H1 (cell line): Measurements from ENCODE around the gene STIL. TPM values are rescaled to one million over a fixed set of nuclear protein-coding genes. Genes with fewer than 3 reads are reported as not detected.

Experiments
- CTCF ChIA-PET: fragments of 300-600 bp; sonication (Branson Sonifier 250); formaldehyde crosslinking; loops from one replicate; lab custom pipeline; 2021; ENCODE audit not compliant: partially characterized antibody; lab: Charles Lee
- POLR2A ChIA-PET: fragments of 300-600 bp; sonication (Branson Sonifier 250); formaldehyde crosslinking; loops from one replicate; lab custom pipeline; 2021; ENCODE audit warnings: inconsistent platforms; ENCODE audit not compliant: partially characterized antibody; lab: Charles Lee
- DNase-seq, 2 experiments: peaks; one replicate each; pipeline versions ENCODE4 v3.0.0 to v3.0.0-alpha.2; 2010 to 2022; ENCODE audit warnings: low spot score in 2 of 2, low read depth in 1 of 2, mixed read lengths in 1 of 2
- FAIRE-seq: peaks from 2 replicates; lab custom pipeline; 2011; peaks lifted over from hg19 to GRCh38; lab: Jason Lieb, UNC
- H2AFZ ChIP-seq: 2 replicates; pipeline ENCODE4 v1.8.1; 2012; ENCODE audit warnings: low read length, inconsistent platforms
- H2AK5ac ChIP-seq: 2 replicates; pipeline ENCODE4 v1.6.1; 2013; ENCODE audit warnings: low read depth, low read length
- H2BK120ac ChIP-seq: replicated peaks from 2 replicates; pipeline ENCODE3; 2013; ENCODE audit warnings: low read depth, low read length, inconsistent platforms
- H2BK12ac ChIP-seq: 2 replicates; pipeline ENCODE4 v1.6.1; 2013; ENCODE audit warnings: low read depth, low read length
- H2BK15ac ChIP-seq: 2 replicates; pipeline ENCODE4 v1.6.1; 2013; ENCODE audit warnings: low read length
- H2BK20ac ChIP-seq: 2 replicates; pipeline ENCODE4 v1.6.1; 2013; ENCODE audit warnings: low read length
- H2BK5ac ChIP-seq: 2 replicates; pipeline ENCODE4 v1.6.1; 2013; ENCODE audit warnings: low read depth, low read length
- H3K14ac ChIP-seq: 2 replicates; pipeline ENCODE4 v1.6.1; 2013; ENCODE audit warnings: inconsistent platforms; ENCODE audit not compliant: insufficient read length
- H3K18ac ChIP-seq: 2 replicates; pipeline ENCODE4 v1.6.1; 2013; ENCODE audit warnings: low read length; ENCODE audit errors: extremely low read depth
- H3K23ac ChIP-seq: 2 replicates; pipeline ENCODE4 v1.6.1; 2013; ENCODE audit warnings: inconsistent platforms; ENCODE audit not compliant: insufficient read length
- H3K23me2 ChIP-seq: 2 replicates; pipeline ENCODE4 v1.6.1; 2013; ENCODE audit warnings: low read depth, low read length
- H3K27ac ChIP-seq: 2 replicates; pipeline ENCODE4 v1.6.1; 2011; ENCODE audit warnings: low read depth, low read length, inconsistent platforms
- H3K27me3 ChIP-seq, 4 experiments: replicated peaks in 1 of 4; 1 replicate in 1 of 4; 2 replicates in 3 of 4; pipeline versions ENCODE4 v1.6.1 to v1.8.1; 2011 to 2013; ENCODE audit warnings: low read length in 3 of 4, mild to moderate bottlenecking in 3 of 4, inconsistent platforms in 2 of 4, mixed read lengths in 2 of 4, moderate library complexity in 1 of 4; ENCODE audit not compliant: control insufficient read depth in 3 of 4, insufficient read depth in 3 of 4; ENCODE audit errors: extremely low read depth in 1 of 4
- H3K36me3 ChIP-seq, 4 experiments: 2 replicates each; pipeline versions ENCODE4 v1.6.1 to v1.8.1; 2011 to 2013; ENCODE audit warnings: mild to moderate bottlenecking in 4 of 4, low read length in 3 of 4, moderate library complexity in 2 of 4, control low read depth in 1 of 4, inconsistent platforms in 1 of 4; ENCODE audit not compliant: insufficient read depth in 4 of 4, control insufficient read depth in 2 of 4
- H3K4ac ChIP-seq: replicated peaks from 2 replicates; pipeline ENCODE3; 2013; ENCODE audit warnings: low read length, low read depth, mixed read lengths, inconsistent platforms; ENCODE audit not compliant: insufficient read length
- H3K4me1 ChIP-seq, 4 experiments: replicated peaks in 1 of 4; 1 replicate in 1 of 4; 2 replicates in 3 of 4; pipeline versions ENCODE4 v1.6.1 to v1.8.1; 2011 to 2013; ENCODE audit warnings: low read length in 3 of 4, inconsistent platforms in 2 of 4, mixed read lengths in 1 of 4; ENCODE audit not compliant: insufficient read depth in 4 of 4, control insufficient read depth in 3 of 4
- H3K4me2 ChIP-seq, 2 experiments: 2 replicates each; pipeline versions ENCODE4 v1.6.1 to v1.8.1; 2011 to 2013; ENCODE audit warnings: low read depth in 2 of 2, low read length in 2 of 2, control low read depth in 1 of 2, inconsistent platforms in 1 of 2, mild to moderate bottlenecking in 1 of 2; ENCODE audit not compliant: insufficient read depth in 1 of 2
- H3K4me3 ChIP-seq, 4 experiments: fragments of 200-600, 300-600 bp in 1 of 4; sonication (generic), shearing (Covaris generic), sonication (Bioruptor Twin) in 1 of 4; 2 replicates each; pipeline versions ENCODE4 v1.5.1 to v1.8.1; 2011 to 2016; ENCODE audit warnings: low read length in 4 of 4, low read depth in 3 of 4, control low read depth in 2 of 4, inconsistent platforms in 2 of 4, mild to moderate bottlenecking in 2 of 4, mixed read lengths in 1 of 4, moderate library complexity in 1 of 4; ENCODE audit not compliant: insufficient read depth in 2 of 4; ENCODE audit errors: extremely low read depth in 1 of 4
- H3K56ac ChIP-seq: replicated peaks from 2 replicates; pipeline ENCODE3; 2013; ENCODE audit warnings: low read depth, mild to moderate bottlenecking, mixed read lengths, low read length, inconsistent platforms; ENCODE audit not compliant: insufficient read length
- H3K79me1 ChIP-seq: 2 replicates; pipeline ENCODE4 v1.6.1; 2013; ENCODE audit warnings: low read depth, low read length, control low read depth
- H3K79me2 ChIP-seq, 2 experiments: 2 replicates each; pipeline versions ENCODE4 v1.6.1 to v1.8.1; 2012 to 2013; ENCODE audit warnings: low read length in 2 of 2, mild to moderate bottlenecking in 2 of 2, inconsistent platforms in 1 of 2; ENCODE audit not compliant: insufficient read depth in 2 of 2, control insufficient read depth in 1 of 2
- H3K9ac ChIP-seq, 4 experiments: replicated peaks in 1 of 4; 1 replicate in 1 of 4; 2 replicates in 3 of 4; pipeline versions ENCODE4 v1.6.1 to v1.8.1; 2011 to 2013; ENCODE audit warnings: low read depth in 3 of 4, low read length in 3 of 4, control low read depth in 2 of 4, mild to moderate bottlenecking in 2 of 4, moderate library complexity in 2 of 4, inconsistent platforms in 1 of 4; ENCODE audit errors: extremely low read depth in 1 of 4
- H3K9me3 ChIP-seq, 2 experiments: 2 replicates each; pipeline versions ENCODE4 v1.6.1 to v1.8.1; 2012 to 2013; ENCODE audit warnings: mild to moderate bottlenecking in 2 of 2, moderate library complexity in 2 of 2, control low read depth in 1 of 2, inconsistent platforms in 1 of 2, low read depth in 1 of 2, low read length in 1 of 2, mixed read lengths in 1 of 2; ENCODE audit not compliant: insufficient read depth in 2 of 2
- H4K20me1 ChIP-seq, 2 experiments: replicated peaks in 1 of 2; 2 replicates each; pipeline versions ENCODE3 to v1.8.1; 2011 to 2013; ENCODE audit warnings: inconsistent platforms in 2 of 2, low read length in 2 of 2, mild to moderate bottlenecking in 1 of 2; ENCODE audit not compliant: insufficient read depth in 2 of 2, control insufficient read depth in 1 of 2
- H4K5ac ChIP-seq: 2 replicates; pipeline ENCODE4 v1.6.1; 2013; ENCODE audit warnings: low read length, low read depth, mixed read lengths, inconsistent platforms; ENCODE audit not compliant: insufficient read length
- H4K8ac ChIP-seq: 2 replicates; pipeline ENCODE4 v1.8.0; 2013; ENCODE audit warnings: mild to moderate bottlenecking, moderate library complexity, low read length, inconsistent platforms; ENCODE audit not compliant: insufficient read depth; ENCODE audit errors: extremely low read depth
- H4K91ac ChIP-seq: replicated peaks from 2 replicates; pipeline ENCODE3; 2013; ENCODE audit warnings: low read length, mixed read lengths, inconsistent platforms; ENCODE audit not compliant: insufficient read length
- EP300 ChIP-seq, 2 experiments: IDR thresholded peaks; 1 replicate in 1 of 2; 2 replicates in 1 of 2; pipeline ENCODE4 v1.6.1; 2011 to 2012; ENCODE audit warnings: low read depth in 2 of 2, low read length in 2 of 2, mild to moderate bottlenecking in 2 of 2, borderline replicate concordance in 1 of 2, inconsistent platforms in 1 of 2, moderate library complexity in 1 of 2
- FOSL1 ChIP-seq: IDR thresholded peaks from 2 replicates; pipeline ENCODE4 v1.6.1; 2011; ENCODE audit warnings: mild to moderate bottlenecking, low read depth, low read length, moderate library complexity; ENCODE audit not compliant: insufficient read depth
- JUN ChIP-seq: IDR thresholded peaks from 2 replicates; pipeline ENCODE4 v1.6.1; 2011; ENCODE audit warnings: low read depth, mild to moderate bottlenecking, improper control_type of control experiment, low read length
- KDM1A ChIP-seq: fragments of 200-600, 300-600 bp; sonication (generic); IDR thresholded peaks from 2 replicates; pipeline ENCODE4 v1.7.1; 2016; ENCODE audit warnings: mild to moderate bottlenecking, low read length, borderline replicate concordance
- ZNF274 ChIP-seq: IDR thresholded peaks from 2 replicates; pipeline ENCODE4 v1.7.0; 2012; ENCODE audit warnings: low read length, borderline replicate concordance; ENCODE audit errors: extremely low read depth
- WGBS, 2 experiments: shearing (Covaris generic) in 1 of 2; methylation state at CpG; one replicate each; pipeline versions ENCODE4 v1.1.6 to v1.1.7; 2013 to 2015; ENCODE audit warnings: low lambda C conversion rate in 2 of 2, mixed read lengths in 2 of 2, inconsistent platforms in 1 of 2, low coverage in 1 of 2, missing lambda C conversion rate in 1 of 2; ENCODE audit not compliant: insufficient replicate concordance in 2 of 2, insufficient coverage in 1 of 2, insufficient read length in 1 of 2; ENCODE audit errors: extremely low coverage in 1 of 2, missing lambda C conversion rate in 1 of 2; 5-methylcytosine and 5-hydroxymethylcytosine counted together
- polyA plus RNA-seq, 7 experiments: library from polyadenylated mRNA; depleted of rRNA in 3 of 7; stranded (reverse) in 5 of 7; unstranded in 2 of 7; fragments of >200 nt in 5 of 7; fragments of 200-250 nt in 2 of 7; gene quantifications; 1 replicate in 5 of 7; 2 replicates in 1 of 7; 4 replicates in 1 of 7; pipeline versions ENCODE4 v1.2.1 to v1.2.3, GENCODE V29; 2011 to 2013; ENCODE audit warnings: missing spikeins in 2 of 7, mixed read lengths in 2 of 7
- total RNA-seq: library from RNA; stranded (reverse); fragmentation: NEBNext Ultra II Directional; extraction: Animal tissue kit (Norgen Biotek cat#: 25700); gene quantifications from 2 replicates; pipeline ENCODE4 v1.2.1, GENCODE V29; 2021
- TF ChIP-seq, protein P1 (sequence below): IDR thresholded peaks from 2 replicates; pipeline ENCODE4 v1.6.1; 2012; ENCODE audit warnings: low read length, inconsistent platforms

Gene STIL
- total and polyA plus RNA-seq, 2 of the 8 experiments (the other 6 are each of a cell fraction or from before 2014, with no cell fraction given), result 13.6 to 25.1 TPM

DNA sequence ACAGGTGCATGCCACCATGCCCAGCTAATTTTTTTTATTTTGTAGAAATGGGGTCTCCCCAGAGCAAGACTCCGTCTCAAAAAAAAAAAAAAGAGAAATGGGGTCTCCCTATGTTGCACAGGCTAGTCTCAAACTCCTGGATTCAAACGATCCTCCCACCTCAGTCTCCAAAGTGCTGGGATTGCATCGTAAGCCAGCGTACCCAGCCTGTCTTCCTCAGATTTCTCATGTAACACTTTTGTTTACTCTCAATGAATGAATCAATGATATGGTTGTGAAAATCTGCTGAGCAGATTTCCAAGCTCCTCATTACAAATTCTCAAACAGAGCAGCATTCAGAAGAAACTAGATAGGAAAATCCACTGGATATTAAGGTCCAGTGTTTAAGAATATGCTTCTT, 26.3 kb upstream of the STIL start:
- Histone ChIP-seq H3K23me2 (no peaks in the 10 kb centered on the region), H2BK12ac (no peak overlapping the region), H4K20me1 (no peaks in the 10 kb centered on the region), H3K79me1 (no peaks in the 10 kb centered on the region; the same call in 1 of the 2 replicates), H3K9ac (no peak overlapping the region), H2BK15ac (no peak overlapping the region), H2AK5ac (no peak overlapping the region), H4K5ac (no peak overlapping the region), H3K4ac (no peak overlapping the region), H3K27ac (no peak overlapping the region), H2BK20ac (no peak overlapping the region), H3K56ac (no peak overlapping the region), H3K18ac (no peak overlapping the region), H3K27me3 (no peaks in the 10 kb centered on the region), H3K79me2 (peaks cover 0 to 14% of the 10 kb centered on the region in 2 experiments; a peak in 2 of 4 replicates), H4K8ac (no peak overlapping the region), H2AFZ (no peak overlapping the region), H3K14ac (no peak overlapping the region), H4K91ac (no peak overlapping the region), H2BK120ac (no peak overlapping the region), H3K23ac (no peak overlapping the region), H3K4me2 (no peak overlapping the region), H3K9me3 (no peaks in the 10 kb centered on the region), H3K4me3 (no peak overlapping the region), H3K36me3 (no peaks in the 10 kb centered on the region), H2BK5ac (no peak overlapping the region), H3K4me1 (no peaks in the 10 kb centered on the region; a peak in 1 of 7 replicates)
- DNase-seq, result no peak
- POLR2A ChIA-PET, result interaction anchor here (0.7 kb wide), 2 partner anchors 13 to 49 kb away, joined by 3 to 4 read pairs; no protein-coding TSS in a partner anchor
- 76% methylated on average over 3 of the region's 4 CpGs; no CpG with 5 or more reads in 1 of the 2 experiments for WGBS, 2 experiments
- FAIRE-seq, result no peak
- CTCF ChIA-PET, result interaction anchor here (0.6 to 2.1 kb wide), 5 partner anchors 8 to 421 kb away, joined by 3 to 6 read pairs (median 4); no protein-coding TSS in a partner anchor
- TF ChIP-seq EP300 (IDR thresholded peaks at IDR 0.05; ENCODE audit: borderline replicate concordance in 1 of 2, low read depth in 2 of 2, low read length in 2 of 2), result no peak
- TF ChIP-seq ZNF274, result no peak
- TF ChIP-seq KDM1A, result no peak
- no peak for TF ChIP-seq FOSL1
- TF ChIP-seq, protein P1, sequence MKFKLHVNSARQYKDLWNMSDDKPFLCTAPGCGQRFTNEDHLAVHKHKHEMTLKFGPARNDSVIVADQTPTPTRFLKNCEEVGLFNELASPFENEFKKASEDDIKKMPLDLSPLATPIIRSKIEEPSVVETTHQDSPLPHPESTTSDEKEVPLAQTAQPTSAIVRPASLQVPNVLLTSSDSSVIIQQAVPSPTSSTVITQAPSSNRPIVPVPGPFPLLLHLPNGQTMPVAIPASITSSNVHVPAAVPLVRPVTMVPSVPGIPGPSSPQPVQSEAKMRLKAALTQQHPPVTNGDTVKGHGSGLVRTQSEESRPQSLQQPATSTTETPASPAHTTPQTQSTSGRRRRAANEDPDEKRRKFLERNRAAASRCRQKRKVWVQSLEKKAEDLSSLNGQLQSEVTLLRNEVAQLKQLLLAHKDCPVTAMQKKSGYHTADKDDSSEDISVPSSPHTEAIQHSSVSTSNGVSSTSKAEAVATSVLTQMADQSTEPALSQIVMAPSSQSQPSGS, result no peak
- no peak for TF ChIP-seq JUN
